K562 (cell line): ENCODE data around the gene MICAL2. TPM values are rescaled to one million over a fixed set of nuclear protein-coding genes. Genes with fewer than 3 reads are reported as not detected.

Experiments used
- microRNA-seq: library from miRNA; unstranded; fragments of <30 nt; microRNA quantifications from one replicate; pipeline ENCODE4, GENCODE V29; 2018; ENCODE audit warnings: borderline microRNAs expressed
- polyA plus RNA-seq, 8 experiments: library from polyadenylated mRNA; depleted of rRNA in 4 of 8; stranded (reverse) in 5 of 8; unstranded in 3 of 8; fragments of >200 nt; fragmentation: Nextera tagmentation in 2 of 8; fragmentation: Illumina TruSeq in 1 of 8; extraction: Ambion mirVana in 2 of 8; extraction: Trizol in 1 of 8; gene quantifications; 2 replicates each; pipeline versions ENCODE4 v1.2.1 to v1.2.3, GENCODE V29; 2011 to 2014; ENCODE audit warnings: inconsistent platforms in 1 of 8, missing spikeins in 1 of 8
- small RNA-seq: library from RNA; depleted of rRNA; stranded (forward); fragments of <200 nt; gene quantifications from one replicate; pipeline ENCODE3, GENCODE V24; 2014
- total RNA-seq, 7 experiments: library from RNA; depleted of rRNA in 6 of 7; stranded (reverse); fragments of >200 nt in 6 of 7; fragmentation: Illumina TruSeq in 2 of 7; extraction: Trizol in 2 of 7; gene quantifications; 2 replicates each; pipeline versions ENCODE4 v1.2.1 to v1.2.3, GENCODE V29; 2011 to 2021; ENCODE audit warnings: low replicate concordance in 1 of 7

Gene MICAL2
- total and polyA plus RNA-seq, 9 of the 15 experiments (the other 6 are each of a cell fraction or from before 2014, with no cell fraction given) = 4.7 to 64.2 (median 33.6) TPM

Small RNAs within 50 kb of the gene (microRNA-seq; reads per million reads assigned to microRNA genes)
- not detected for gene MIR6124

Small RNAs within 50 kb of the gene (small RNA-seq; reads per million reads assigned to genes)
- not detected for gene MIR6124

Other genes with a start within 250 kb of the MICAL2 start
- gene DKK3, start 102.0 kb upstream of the MICAL2 start, total RNA-seq (2014; rRNA removed) = not detected in 2 replicates
- gene DKK3, start 102.0 kb upstream of the MICAL2 start, total RNA-seq (2014; rRNA removed; fragmentation: Illumina TruSeq; extraction: Trizol) = not detected in 2 replicates
- not detected in 2 replicates for gene DKK3, start 102.0 kb upstream of the MICAL2 start, total RNA-seq (2015; rRNA removed; fragmentation: Illumina TruSeq; extraction: Trizol)
- gene DKK3, start 102.0 kb upstream of the MICAL2 start, total RNA-seq (2021) = 0.38 and 0.40 TPM in 2 replicates
- gene DKK3, start 102.0 kb upstream of the MICAL2 start, polyA plus RNA-seq (2011; rRNA removed) = 0.14 TPM in 1 of 2 replicates, not detected in the other
- gene DKK3, start 102.0 kb upstream of the MICAL2 start, polyA plus RNA-seq (2014; fragmentation: Illumina TruSeq; extraction: Trizol) = not detected in 2 replicates
- not detected for gene DKK3, start 102.0 kb upstream of the MICAL2 start, polyA plus RNA-seq (2014; fragmentation: Nextera tagmentation; extraction: Ambion mirVana)
- 0.85 TPM in 1 of 2 replicates, not detected in the other for gene DKK3, start 102.0 kb upstream of the MICAL2 start, polyA plus RNA-seq (2014; rRNA removed)